NOMO-1 treated with dmso at 0.1 percent for 144 hours (cell line): Measurements from ENCODE around the gene GPR139.

ENCODE experiments used
- DNase-seq: peaks from one replicate; lab custom pipeline; 2025; ENCODE audit not compliant: unreplicated experiment; lab: John Stamatoyannopoulos, UW

Gene GPR139

DNA sequence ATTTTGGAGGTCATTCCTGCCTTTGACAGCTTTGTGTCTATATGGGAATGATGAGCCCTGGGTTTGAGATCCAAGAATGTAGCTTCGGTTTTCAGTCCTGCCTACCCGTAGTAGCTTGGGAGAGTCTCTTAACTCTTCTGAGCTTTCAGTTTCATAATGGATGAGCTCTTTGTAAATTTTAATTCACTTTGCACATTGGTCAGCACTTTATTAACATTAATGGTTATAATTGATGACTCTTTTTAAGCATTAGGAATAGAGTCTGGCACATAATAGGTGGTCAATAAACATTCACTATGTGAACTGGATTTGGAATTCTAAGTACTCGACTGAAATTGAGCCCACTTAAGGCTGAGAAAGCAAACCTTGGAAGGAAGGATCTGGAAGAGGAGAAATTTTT lies 17.3 kb downstream of the GPR139 start:
- no peak for DNase-seq

DNA sequence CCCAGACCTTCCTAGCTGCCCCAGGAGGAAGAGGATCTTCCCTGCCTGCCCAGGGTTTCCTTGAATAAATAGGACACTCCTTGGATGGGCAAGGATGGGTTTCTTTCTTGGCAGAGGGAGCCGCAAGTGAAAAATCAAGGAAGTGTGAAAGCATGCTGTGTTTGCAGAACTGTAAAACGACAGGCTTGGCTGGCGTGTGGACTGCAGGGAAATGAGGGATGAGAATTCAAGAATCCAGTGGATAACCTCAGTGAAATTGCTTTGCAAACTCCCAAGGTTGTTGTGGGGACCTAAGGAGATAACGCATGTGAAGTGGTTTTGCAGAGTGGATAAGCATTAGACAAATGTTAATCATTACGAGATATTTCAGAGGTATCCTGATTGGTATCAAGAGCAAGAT lies 20.4 kb downstream of the GPR139 start:
- no peak for DNase-seq

DNA sequence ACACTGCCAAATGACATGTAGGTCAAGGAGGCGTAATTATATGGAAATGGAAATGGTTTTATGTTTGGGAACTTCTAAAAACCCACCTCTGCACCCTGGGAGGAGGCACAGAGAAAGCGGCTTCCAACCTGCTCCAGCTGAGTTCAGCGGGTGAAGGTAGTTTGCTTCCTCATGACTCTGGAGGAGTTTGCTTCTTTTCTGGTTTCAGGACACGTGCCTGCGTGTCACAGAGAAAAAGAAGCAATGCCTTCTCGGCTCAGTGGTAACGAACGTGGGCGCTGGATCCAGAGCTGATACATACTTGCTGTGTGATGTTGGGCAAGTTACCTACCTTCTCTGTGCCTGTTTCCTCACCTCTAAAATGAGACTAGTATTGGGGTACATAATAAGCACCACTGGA lies 22.1 kb downstream of the GPR139 start:
- DNase-seq: no peak

DNA sequence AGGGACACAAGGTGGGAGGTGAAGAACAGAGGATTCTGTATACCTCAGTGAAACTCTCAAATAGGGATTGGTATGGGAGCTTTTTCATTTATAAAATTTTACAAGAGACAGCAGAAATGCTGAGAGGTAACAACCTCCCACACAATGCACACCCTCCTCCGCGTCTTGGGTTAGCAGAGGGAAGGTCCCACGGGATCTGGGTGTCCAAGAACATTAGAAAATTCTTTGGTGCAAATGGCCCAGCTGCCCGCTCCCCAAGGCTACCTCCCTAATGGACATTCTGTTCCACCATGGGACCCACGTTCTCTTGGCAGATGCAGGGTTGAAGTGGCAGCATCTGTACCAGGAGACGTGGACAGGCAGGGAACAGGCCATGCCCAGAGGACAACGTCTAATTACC lies 22.5 kb downstream of the GPR139 start:
- DNase-seq: no peak

DNA sequence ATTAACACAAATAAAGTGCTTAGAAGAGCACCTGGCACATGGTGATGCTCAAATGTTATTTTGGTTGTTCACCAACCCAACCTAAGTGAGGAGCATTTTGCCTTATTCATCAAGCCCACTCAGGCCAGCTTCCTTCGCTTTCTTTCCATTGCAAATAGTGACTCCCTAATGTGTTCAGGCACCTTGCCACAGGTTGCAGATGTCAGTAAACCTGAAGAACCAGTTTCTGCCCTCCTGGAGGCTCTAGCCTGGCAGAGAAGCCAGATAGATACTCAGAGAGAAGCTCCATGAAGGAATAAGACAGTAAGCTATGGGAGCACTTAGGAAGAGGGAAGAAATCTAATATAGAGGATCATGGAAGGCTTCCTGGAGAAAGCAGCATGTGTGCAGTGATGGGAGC lies 23.9 kb downstream of the GPR139 start:
- no peak for DNase-seq

DNA sequence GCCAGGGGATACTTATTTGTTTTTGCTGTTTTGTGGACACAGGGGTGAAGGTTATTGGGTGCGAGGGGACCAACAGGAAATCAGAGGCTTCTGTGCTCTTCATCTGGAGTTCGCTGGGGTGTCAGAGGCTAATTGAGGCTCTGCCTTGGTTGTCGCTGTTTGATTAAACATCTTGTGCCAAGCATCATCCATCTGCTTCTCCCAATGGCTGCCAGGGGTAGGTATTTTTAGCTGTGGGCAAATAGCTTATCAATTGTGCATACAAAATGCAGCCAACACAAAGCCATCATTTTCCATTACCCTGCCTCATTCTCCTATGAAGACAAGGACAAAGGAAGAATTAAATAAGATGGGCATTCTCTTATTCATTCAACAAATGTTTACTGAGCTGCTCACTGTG lies 27.8 kb downstream of the GPR139 start:
- DNase-seq: no peak

DNA sequence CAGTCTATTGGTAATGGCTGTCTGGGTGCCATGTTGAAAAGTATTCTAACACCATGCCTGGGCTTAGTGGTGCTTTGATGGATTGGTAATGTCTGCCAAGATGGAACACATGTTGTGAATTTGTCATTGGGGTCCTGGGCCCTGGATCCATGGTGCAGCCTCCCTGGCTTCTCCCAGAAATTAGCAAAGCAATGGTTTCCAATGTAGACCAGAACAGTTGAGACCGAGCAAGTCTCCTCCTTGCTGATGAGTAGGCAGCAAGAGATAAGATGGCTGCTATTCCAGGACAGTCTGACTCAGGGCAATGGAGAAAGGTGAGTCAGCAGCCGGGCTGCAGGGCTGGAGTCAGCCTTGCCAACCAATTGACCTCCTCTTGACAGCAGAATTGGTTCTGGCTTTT lies 30.8 kb downstream of the GPR139 start:
- DNase-seq: no peak

DNA sequence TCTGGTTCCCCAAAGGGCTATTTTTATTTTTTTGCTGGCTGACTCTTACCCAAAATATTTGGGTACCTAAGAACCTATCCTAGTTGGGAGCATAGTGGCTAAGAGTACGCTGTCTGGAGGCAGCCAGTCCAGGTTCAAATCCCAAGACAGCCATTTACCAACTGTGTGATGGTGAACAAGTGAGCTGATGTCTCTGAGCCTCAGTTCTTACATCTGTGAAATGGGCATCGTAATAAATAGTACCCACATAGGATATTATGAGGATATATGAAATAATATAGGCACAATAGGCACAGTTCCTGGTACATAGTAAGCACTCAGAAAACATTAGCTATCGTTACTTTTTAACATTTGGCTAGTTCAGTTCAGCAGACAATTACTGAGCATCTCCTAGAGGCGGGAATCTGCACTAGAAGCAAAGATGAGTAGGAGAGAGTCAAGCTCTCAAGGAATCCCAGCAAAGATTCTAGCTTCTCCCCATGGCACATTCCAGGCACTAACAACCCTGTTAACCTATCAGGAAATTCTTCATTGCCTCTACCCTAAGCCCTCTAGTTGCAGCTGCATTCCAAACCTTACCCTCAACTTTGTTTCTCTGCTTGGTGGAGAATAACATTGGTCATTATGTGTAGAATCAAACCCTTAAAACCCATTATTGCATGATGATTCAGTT lies 31.6 kb downstream of the GPR139 start:
- no peak for DNase-seq

DNA sequence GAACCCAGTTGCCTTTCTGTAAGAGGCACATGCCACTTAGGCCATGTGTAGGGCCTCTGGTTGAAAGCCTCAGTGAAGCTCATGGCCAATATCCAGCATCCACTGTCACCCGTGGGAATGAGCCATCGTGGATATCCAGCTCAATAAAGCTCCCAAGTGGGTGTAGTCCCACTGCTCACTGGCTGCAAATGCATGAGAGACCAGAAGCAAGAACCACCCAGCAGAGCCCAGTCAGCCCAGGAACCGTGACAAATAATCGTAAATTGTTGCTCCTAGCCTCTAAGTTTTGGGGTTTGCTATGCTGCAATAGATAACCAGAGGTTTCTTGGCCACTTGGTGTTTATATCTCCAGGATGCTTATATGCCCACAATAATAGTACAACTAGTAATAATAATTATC lies 33.7 kb downstream of the GPR139 start:
- no peak for DNase-seq

DNA sequence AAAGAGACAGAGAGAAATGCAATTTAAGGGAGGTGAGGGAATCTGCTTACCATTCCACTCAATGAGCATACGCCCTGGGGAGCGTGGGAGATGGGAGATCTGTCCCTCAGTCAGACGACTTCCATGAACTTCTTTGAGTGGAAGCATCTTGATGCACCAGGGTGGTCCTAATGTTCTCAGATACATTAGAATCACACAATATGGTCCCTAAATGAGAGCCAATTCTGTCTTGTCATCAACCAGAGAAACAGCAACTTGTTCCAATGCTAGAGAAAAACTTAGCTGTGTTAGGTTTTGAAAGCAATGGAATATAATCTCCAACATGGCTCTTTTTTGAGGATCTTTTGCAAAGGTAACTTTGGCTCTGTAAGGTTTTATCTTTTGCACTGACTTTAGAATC lies 44.1 kb downstream of the GPR139 start:
- no peak for DNase-seq

DNA sequence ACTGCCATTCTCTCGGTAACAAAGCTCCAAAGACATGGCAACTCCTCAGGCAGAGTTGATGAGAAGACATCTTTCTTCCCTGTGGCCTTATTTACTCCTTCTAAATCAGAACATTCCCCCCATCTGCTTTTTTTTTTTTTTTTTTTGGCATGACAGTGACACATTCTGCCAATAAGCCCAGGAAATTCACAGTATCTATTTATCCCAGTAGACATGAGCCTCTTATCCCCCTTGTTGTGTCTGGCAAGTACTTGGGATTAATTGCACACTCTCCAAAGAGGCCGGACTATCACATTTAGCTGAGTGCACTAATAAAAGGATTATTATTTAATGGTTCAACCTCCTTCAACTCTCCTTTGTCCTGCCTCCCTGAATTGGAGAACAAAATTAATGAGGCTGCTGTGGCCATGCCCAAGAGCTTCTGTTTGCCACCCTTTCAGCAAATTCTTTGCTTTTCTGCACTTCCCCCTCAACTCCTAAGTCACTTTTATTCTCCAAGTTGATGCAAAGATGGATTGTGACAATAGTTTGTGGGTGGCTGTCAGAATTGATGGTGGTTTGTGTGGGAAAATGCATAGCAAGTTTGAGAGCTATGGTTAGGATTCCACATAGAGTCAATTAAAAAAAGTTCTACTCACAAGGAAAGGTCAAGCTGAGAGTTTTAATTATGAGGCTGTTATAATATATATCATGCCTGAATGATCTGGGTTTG lies 47.2 kb downstream of the GPR139 start:
- no peak for DNase-seq

DNA sequence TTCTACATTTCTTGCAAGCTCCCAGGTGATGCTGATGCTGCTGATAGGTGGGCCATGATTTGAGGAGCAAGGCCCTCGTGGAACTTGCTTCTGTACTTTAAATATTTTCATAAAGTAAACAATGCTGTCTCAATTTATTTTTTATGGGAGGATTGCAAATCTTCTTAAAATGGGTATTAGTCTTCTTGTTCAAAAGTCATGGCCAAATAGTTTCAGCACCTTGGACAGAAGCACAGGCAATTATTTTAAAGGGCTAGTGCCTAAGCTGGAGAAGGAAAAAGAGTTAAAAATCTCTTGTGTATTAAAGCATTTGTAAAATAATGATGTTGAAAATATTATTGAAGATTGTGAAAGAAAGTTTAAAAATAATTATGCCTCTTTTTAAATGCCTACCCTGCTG lies 50.5 kb downstream of the GPR139 start:
- DNase-seq: no peak

DNA sequence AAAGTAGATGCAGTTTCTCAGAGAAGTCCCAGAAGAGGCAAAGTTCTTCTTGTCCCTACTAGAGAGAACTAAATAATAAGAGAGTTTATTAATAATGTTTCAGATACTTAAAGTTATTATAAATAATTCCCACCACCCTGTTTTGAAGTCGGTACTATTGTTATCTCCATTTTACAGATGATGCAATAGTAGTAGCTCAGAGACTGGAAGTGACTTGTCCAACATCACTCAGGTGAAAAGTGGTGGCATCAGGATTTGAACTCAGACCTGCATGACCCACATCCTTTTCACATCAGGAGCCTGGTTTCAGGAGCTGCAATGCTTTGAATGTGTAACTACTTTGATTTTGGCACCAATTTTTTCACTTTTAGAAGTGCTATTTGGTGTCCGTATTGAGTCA lies 52.7 kb downstream of the GPR139 start:
- DNase-seq: no peak

DNA sequence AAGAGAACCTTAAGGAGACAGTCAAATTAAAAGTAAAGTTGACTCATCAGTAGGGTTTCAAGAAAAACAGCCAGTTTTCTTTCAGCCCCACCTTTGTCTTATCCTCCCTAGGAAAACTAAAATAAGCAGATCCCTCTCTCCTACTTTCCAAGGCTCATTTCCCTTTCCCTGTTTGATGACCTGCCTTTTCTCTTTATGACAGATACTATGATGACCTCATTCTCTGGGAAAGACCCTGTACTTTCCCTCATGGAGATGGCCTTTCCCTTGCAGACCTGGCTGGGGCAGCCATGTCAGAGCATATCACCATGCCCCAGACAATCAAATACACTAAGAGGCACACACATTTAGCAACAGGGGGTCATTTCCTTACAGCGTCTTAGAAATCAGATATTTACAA lies 53.6 kb downstream of the GPR139 start:
- DNase-seq: no peak

DNA sequence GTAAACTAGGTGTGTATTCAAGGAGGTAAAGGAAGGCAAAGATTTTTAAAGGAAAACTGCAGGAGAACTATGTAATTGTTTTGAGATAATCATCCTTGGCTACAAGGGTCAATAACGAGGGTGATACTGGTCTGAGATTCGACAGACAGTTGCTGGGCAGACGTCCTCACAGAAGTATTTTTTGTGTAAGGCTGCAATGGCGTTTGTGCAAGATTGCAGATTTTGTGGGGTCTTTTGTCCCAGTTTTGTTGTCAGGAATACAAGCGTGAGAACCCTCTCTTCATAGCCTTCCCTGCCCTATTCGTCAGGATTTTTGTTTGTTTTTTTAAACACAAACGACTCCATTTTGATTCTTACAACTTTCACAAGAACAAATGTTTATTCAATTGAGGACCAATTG lies 57.5 kb downstream of the GPR139 start:
- no peak for DNase-seq

DNA sequence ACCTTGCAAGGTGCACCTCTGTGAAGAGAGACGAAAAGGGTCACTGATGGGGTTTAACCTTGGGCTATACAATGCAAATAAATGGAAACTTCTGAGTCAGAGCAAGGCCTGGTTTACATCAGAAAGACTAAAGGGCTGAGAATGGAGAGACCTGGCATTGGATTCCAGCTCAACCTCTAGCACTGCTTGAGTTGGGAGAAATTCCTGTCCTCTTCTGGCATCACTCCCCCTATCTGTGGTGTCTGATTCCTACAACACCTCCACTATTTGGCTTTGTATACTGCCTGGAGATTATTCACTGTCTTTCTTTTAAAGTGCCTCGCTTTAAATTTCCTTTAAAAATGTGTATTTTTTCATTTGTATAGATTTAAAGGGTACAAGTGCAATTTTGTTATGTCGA lies 68.8 kb downstream of the GPR139 start:
- DNase-seq: no peak

DNA sequence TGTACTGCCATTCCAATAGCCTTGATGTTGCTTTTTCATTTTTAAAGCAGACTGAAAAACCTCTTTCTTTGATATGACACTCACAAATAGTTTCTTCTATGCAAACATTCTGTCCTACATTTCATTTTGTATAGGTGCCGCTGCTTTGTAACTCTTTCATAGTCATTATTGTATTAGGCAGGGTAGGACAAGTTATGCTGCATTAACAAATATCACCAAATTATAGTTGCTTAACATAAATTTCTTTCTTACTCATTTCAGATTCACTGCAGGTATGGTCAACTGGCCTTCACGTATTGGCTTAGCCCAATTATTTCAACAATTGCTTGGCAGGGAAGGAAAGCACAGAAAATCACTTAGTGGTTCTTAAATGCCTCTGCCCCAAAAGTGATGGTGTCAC lies 70.8 kb downstream of the GPR139 start:
- no peak for DNase-seq

DNA sequence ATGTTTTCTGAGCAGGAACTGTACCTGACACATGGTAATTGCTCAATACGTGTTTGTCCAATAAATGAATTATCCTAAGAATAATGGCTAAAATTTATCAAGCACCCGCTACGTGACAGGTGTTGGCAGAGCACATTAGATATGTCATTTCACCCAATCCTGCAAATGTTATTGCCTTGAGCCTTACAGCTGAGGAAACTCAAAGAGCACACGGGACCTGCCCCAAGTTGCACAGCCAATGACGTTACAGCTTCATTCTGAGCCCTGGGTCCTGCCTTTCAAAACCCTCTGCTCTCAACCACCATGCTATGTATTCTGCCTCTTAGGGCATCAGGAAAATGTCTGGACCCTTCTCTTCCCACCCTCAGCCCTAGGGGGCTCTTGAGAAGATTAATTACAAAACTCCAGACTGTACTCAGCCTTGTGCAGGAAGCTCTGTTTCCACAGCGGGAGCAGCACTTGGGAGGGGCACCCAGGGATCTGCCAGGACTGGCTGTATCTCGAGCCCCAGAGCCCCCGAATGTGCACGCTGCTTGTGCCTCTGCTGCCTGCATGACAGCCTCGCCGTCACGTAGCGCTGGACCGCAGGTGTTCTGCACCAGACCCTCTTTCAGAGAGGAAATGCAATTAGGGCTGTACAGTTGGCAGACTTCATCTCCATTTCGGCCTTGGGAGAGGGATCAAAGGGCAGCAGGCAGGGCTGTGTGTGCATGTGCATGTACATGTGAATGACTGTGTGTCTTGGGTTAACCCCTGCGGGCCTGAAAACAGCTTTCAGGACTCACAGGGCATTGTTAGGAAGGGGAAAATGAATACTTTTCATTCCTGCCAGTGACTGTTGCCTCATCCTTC lies 71.6 kb downstream of the GPR139 start:
- no peak for DNase-seq

DNA sequence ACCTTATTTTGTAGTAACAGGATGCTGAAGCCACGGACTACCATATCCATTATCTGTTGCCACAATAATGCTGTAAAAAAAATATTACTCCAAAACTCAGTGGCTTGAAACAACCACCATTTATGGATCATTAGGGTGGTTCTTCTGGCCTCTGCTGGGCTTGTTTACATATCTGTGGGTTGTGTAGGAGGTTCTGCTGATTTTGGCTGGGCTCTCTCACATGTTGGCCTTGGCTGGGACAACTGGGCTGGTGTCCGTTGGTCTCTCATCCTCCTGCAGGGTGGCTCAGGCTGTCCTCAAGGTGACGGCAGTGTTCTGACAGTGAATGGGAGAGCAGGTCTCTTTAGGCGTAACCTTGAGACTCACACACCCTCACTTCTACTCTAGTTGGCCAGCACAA lies 76.0 kb downstream of the GPR139 start:
- DNase-seq: no peak

DNA sequence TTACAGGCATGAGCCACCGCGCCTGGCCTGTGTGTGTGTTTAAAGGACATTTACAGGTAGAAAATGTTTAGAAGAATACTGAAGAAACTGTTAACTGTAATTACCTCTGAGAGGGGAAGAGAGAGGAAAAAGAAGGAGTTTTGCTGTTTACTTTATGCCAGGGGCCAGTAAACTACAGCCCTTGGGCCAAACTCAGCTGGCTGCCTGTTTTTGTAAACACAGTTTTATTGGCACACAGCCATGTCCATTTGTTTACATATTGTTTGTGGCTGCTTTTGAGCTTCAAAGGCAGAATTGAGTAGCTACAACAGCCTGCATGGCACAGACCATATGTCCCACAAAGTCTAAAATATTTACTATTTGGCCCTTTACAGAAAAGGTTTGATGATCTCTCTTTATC lies 76.4 kb downstream of the GPR139 start:
- no peak for DNase-seq

DNA sequence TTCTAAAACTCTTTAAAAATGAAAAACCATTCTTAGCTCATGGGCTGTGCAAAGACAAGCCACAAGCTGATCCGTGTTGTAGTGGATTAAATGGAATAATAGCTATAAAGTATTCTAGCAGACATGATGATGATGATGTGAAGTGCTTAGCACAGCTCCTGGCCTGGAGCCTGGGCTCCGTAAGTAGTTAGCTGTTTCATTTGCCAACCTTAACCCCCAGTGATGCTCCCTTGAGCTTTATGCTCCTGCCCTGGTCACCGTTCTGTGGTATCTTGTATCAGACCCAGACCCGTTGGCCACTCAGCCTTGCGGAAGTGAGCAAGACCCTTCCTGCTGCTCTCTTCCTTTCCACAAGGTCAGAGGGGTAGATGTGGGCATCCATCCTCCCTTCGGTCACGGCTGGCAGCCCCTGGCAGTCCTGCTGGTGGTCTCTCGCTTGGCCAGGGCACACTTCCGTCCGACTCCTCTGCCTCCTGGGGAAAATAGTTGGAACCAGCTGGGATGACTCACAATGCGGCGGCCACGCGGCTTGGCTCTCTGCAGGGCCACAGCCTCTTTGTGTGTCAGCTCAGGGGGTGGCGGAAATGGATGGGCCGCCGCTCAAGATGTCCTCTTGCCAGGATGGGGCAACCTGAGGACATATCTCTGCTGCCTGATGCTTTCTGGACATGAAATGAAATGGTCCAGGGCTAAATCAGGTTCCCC lies 79.1 kb downstream of the GPR139 start:
- DNase-seq: no peak

DNA sequence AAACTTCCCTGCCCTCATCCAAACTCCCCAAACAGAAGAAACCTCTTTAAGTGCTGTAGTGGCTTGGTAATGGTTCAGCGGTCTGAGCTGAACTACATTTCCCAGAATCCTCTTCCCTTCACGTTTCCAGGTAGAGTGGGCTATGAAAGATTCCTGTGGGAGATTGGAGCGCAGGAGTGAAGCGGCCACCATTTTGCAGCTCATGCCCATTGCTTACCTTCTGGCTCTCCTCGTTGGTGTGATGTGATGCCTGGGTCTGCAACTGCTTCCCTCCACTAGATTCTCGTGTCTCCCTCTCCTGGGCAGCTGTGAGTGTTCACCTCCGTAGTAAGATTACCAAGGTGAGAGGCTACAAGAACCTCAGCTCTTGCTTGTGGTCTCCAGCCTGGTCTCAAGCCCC lies 82.1 kb downstream of the GPR139 start:
- no peak for DNase-seq
